Measurements from ENCODE around the gene MFSD2A. TPM values are rescaled to one million over a fixed set of nuclear protein-coding genes. Genes with fewer than 3 reads are reported as not detected.

MFSD2A gene
- total RNA-seq, 1 experiment from 2014 or later: 3.1 TPM

GRCh38 chr1:39936724-39937491 lies 18.0 kb upstream of the MFSD2A start:
- in situ Hi-C loops (cut with HindIII; ENCODE audit: low pct_unique_long_range_greater_than_20kb, low sequenced_read_pairs): no loop called here
- no peak for DNase-seq (ENCODE audit: low read depth, low spot score)

- no peak for DNase-seq (ENCODE audit: low read depth, low spot score)
- in situ Hi-C loops (cut with HindIII; ENCODE audit: low pct_unique_long_range_greater_than_20kb, low sequenced_read_pairs): no loop called here
Observed at GRCh38 chr1:39938856-39939255, 16.1 kb upstream of the MFSD2A start.

- no peak for DNase-seq (ENCODE audit: low read depth, low spot score)
- in situ Hi-C loops (cut with HindIII; ENCODE audit: low pct_unique_long_range_greater_than_20kb, low sequenced_read_pairs): no loop called here
Observed at GRCh38 chr1:39940253-39940652, 14.7 kb upstream of the MFSD2A start.

- no peak for DNase-seq (ENCODE audit: low read depth, low spot score)
- in situ Hi-C loops (cut with HindIII; ENCODE audit: low pct_unique_long_range_greater_than_20kb, low sequenced_read_pairs): no loop called here
Observed at GRCh38 chr1:39940980-39941871, 13.7 kb upstream of the MFSD2A start.

GRCh38 chr1:39943471-39944290 lies 11.3 kb upstream of the MFSD2A start:
- in situ Hi-C loops (cut with HindIII; ENCODE audit: low pct_unique_long_range_greater_than_20kb, low sequenced_read_pairs): no loop called here
- no peak for DNase-seq (ENCODE audit: low read depth, low spot score)

GRCh38 chr1:39944410-39945112 lies 10.4 kb upstream of the MFSD2A start:
- in situ Hi-C loops (cut with HindIII; ENCODE audit: low pct_unique_long_range_greater_than_20kb, low sequenced_read_pairs): no loop called here
- DNase-seq (ENCODE audit: low read depth, low spot score): no peak

- no peak for DNase-seq (ENCODE audit: low read depth, low spot score)
- in situ Hi-C loops (cut with HindIII; ENCODE audit: low pct_unique_long_range_greater_than_20kb, low sequenced_read_pairs): no loop called here
Observed at GRCh38 chr1:39946216-39946615, 8.7 kb upstream of the MFSD2A start.

GRCh38 chr1:39947260-39947659 lies 7.7 kb upstream of the MFSD2A start:
- no peak for DNase-seq (ENCODE audit: low read depth, low spot score)
- in situ Hi-C loops (cut with HindIII; ENCODE audit: low pct_unique_long_range_greater_than_20kb, low sequenced_read_pairs): no loop called here

- no peak for DNase-seq (ENCODE audit: low read depth, low spot score)
- in situ Hi-C loops (cut with HindIII; ENCODE audit: low pct_unique_long_range_greater_than_20kb, low sequenced_read_pairs): no loop called here
Observed at GRCh38 chr1:39949891-39950290, 5.1 kb upstream of the MFSD2A start.

GRCh38 chr1:39951926-39952325 lies 3.0 kb upstream of the MFSD2A start:
- in situ Hi-C loops (cut with HindIII; ENCODE audit: low pct_unique_long_range_greater_than_20kb, low sequenced_read_pairs): no loop called here
- no peak for DNase-seq (ENCODE audit: low read depth, low spot score)

GRCh38 chr1:39952359-39953110 lies 2.4 kb upstream of the MFSD2A start:
- peak; percentile 87 for DNase-seq (ENCODE audit: low read depth, low spot score)

GRCh38 chr1:39954324-39954869 lies 548 bp upstream of the MFSD2A start:
- DNase-seq (ENCODE audit: low read depth, low spot score): no peak
- in situ Hi-C loops (cut with HindIII; ENCODE audit: low pct_unique_long_range_greater_than_20kb, low sequenced_read_pairs): no loop called here

More at GRCh38 chr1:39952359-39953110, 2.4 kb upstream of the MFSD2A start:
- in situ Hi-C loops (cut with HindIII; ENCODE audit: low pct_unique_long_range_greater_than_20kb, low sequenced_read_pairs): no loop called here

- in situ Hi-C loops (cut with HindIII; ENCODE audit: low pct_unique_long_range_greater_than_20kb, low sequenced_read_pairs): no loop called here
- DNase-seq (ENCODE audit: low read depth, low spot score): peak; percentile 34
Observed at GRCh38 chr1:39955547-39956539, 898 bp downstream of the MFSD2A start.

GRCh38 chr1:39957299-39958015 lies 2.5 kb downstream of the MFSD2A start:
- no peak for DNase-seq (ENCODE audit: low read depth, low spot score)
- in situ Hi-C loops (cut with HindIII; ENCODE audit: low pct_unique_long_range_greater_than_20kb, low sequenced_read_pairs): no loop called here

All from SK-MEL-5 (cell line).